ENCODE measurements around the gene LHPP.

Gene LHPP

DNA sequence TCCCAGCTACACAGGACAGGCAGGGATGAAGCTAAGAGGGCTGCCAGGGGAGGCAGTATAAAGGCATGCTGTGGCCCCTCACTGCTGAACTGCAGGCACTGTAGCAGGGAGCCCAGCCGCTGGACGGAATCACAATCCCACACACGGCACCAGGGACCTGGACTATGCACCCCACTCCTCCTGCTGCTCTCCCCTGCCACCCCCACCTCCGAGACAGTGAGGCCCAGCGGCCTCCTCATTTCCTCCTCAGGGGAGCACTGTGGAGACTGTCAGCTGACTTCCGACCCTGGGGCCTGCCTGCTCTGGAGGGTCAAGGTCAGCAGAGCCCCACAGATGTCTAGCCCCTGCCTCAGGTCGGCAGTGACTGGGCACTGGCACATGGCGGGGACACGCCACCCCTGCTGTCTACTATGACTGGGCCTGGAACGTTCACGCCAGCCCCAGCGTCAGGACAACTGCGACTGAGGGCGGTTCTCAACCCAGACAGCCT, 189.8 kb downstream of the LHPP start:
- peak overlapping the region; percentile 91 for H3K27ac ChIP-seq (replicated peaks)
- no peak overlapping the region for H3K4me3 ChIP-seq (replicated peaks; ENCODE audit: insufficient read depth, low read length)
- H3K27me3 ChIP-seq (ENCODE audit: insufficient read depth, poor library complexity, severe bottlenecking) = no peaks in the 10 kb centered on the region
- TF ChIP-seq, protein P1, sequence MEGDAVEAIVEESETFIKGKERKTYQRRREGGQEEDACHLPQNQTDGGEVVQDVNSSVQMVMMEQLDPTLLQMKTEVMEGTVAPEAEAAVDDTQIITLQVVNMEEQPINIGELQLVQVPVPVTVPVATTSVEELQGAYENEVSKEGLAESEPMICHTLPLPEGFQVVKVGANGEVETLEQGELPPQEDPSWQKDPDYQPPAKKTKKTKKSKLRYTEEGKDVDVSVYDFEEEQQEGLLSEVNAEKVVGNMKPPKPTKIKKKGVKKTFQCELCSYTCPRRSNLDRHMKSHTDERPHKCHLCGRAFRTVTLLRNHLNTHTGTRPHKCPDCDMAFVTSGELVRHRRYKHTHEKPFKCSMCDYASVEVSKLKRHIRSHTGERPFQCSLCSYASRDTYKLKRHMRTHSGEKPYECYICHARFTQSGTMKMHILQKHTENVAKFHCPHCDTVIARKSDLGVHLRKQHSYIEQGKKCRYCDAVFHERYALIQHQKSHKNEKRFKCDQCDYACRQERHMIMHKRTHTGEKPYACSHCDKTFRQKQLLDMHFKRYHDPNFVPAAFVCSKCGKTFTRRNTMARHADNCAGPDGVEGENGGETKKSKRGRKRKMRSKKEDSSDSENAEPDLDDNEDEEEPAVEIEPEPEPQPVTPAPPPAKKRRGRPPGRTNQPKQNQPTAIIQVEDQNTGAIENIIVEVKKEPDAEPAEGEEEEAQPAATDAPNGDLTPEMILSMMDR (IDR thresholded peaks at IDR 0.05; ENCODE audit: insufficient read depth, low read length) = no peak
- no peak for TF ChIP-seq GABPA (IDR thresholded peaks at IDR 0.05; ENCODE audit: low read depth)
- TF ChIP-seq POLR2AphosphoS5 (IDR thresholded peaks at IDR 0.05; ENCODE audit: low read depth) = no peak
- TF ChIP-seq, protein P2, sequence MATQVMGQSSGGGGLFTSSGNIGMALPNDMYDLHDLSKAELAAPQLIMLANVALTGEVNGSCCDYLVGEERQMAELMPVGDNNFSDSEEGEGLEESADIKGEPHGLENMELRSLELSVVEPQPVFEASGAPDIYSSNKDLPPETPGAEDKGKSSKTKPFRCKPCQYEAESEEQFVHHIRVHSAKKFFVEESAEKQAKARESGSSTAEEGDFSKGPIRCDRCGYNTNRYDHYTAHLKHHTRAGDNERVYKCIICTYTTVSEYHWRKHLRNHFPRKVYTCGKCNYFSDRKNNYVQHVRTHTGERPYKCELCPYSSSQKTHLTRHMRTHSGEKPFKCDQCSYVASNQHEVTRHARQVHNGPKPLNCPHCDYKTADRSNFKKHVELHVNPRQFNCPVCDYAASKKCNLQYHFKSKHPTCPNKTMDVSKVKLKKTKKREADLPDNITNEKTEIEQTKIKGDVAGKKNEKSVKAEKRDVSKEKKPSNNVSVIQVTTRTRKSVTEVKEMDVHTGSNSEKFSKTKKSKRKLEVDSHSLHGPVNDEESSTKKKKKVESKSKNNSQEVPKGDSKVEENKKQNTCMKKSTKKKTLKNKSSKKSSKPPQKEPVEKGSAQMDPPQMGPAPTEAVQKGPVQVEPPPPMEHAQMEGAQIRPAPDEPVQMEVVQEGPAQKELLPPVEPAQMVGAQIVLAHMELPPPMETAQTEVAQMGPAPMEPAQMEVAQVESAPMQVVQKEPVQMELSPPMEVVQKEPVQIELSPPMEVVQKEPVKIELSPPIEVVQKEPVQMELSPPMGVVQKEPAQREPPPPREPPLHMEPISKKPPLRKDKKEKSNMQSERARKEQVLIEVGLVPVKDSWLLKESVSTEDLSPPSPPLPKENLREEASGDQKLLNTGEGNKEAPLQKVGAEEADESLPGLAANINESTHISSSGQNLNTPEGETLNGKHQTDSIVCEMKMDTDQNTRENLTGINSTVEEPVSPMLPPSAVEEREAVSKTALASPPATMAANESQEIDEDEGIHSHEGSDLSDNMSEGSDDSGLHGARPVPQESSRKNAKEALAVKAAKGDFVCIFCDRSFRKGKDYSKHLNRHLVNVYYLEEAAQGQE (IDR thresholded peaks at IDR 0.05; ENCODE audit: insufficient replicate concordance, low read depth) = no peak
- TF ChIP-seq SPI1 (IDR thresholded peaks at IDR 0.05; ENCODE audit: borderline replicate concordance, low read depth) = no peak
- DNase-seq (ENCODE audit: low read depth in 1 of 2, low spot score in 1 of 2) = no peak

GRCh38 chr10:124652200-124652599, 190.6 kb downstream of the LHPP start:
- no peak overlapping the region for H3K27ac ChIP-seq (replicated peaks)

GRCh38 chr10:124652701-124653100, 191.1 kb downstream of the LHPP start:
- TF ChIP-seq, protein P2 (IDR thresholded peaks at IDR 0.05; ENCODE audit: insufficient replicate concordance, low read depth) = no peak
- TF ChIP-seq, protein P1 (IDR thresholded peaks at IDR 0.05; ENCODE audit: insufficient read depth, low read length) = no peak
- no peak for TF ChIP-seq POLR2AphosphoS5 (IDR thresholded peaks at IDR 0.05; ENCODE audit: low read depth)
- no peaks in the 10 kb centered on the region for H3K27me3 ChIP-seq (ENCODE audit: insufficient read depth, poor library complexity, severe bottlenecking)
- no peak overlapping the region for H3K4me3 ChIP-seq (replicated peaks; ENCODE audit: insufficient read depth, low read length)
- no peak for DNase-seq (ENCODE audit: low read depth in 1 of 2, low spot score in 1 of 2)
- no peak overlapping the region for H3K27ac ChIP-seq (replicated peaks)

More at GRCh38 chr10:124652200-124652599, 190.6 kb downstream of the LHPP start:
- no peaks in the 10 kb centered on the region for H3K27me3 ChIP-seq (ENCODE audit: insufficient read depth, poor library complexity, severe bottlenecking)
- no peak for DNase-seq (ENCODE audit: low read depth in 1 of 2, low spot score in 1 of 2)
- TF ChIP-seq GABPA (IDR thresholded peaks at IDR 0.05; ENCODE audit: low read depth) (no peak), SPI1 (IDR thresholded peaks at IDR 0.05; ENCODE audit: borderline replicate concordance, low read depth) (no peak), POLR2AphosphoS5 (IDR thresholded peaks at IDR 0.05; ENCODE audit: low read depth) (no peak)
- TF ChIP-seq, protein P2 (IDR thresholded peaks at IDR 0.05; ENCODE audit: insufficient replicate concordance, low read depth) = no peak
- TF ChIP-seq, protein P1 (IDR thresholded peaks at IDR 0.05; ENCODE audit: insufficient read depth, low read length) = no peak
- no peak overlapping the region for H3K4me3 ChIP-seq (replicated peaks; ENCODE audit: insufficient read depth, low read length)
